Measurements from ENCODE around the gene SOHLH2. TPM values are rescaled to one million over a fixed set of nuclear protein-coding genes. Genes with fewer than 3 reads are reported as not detected.

Gene SOHLH2
- total RNA-seq, 1 donor from 2014 or later: 0.53 TPM

DNA sequence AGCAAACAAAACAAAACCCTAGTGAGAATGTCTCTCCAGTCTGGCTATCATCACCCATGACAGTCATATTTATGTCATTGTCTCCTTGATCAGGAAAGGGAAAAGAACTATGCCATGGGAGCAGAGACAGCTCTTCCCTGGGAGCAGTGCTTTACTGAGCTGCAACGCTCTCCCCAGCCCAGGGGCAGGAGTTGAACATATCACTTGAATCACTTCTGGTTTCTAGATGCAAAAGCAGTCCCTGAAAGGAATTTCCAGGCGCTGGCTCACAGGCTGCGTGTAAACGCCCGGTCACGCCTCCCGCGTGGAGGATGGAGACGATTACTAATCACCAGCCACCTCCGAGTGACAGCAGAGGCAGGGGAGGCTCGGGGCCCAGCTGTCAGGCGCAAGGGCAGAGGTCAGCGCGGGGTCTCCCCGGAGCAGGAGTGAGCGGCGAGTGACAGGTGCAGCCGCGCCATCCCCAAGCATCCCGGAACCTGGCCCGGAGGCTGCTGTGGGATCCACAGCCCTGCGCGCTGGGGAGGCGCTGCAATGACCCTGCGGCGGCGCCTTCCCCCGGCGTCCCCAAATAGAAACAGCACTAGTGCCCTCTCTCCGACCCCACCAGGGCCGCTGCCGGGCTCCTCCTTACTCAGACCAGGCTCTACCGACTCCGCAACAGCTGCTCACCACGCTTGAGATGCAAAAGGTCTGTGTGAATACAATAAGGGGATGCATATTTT is 59.6 kb downstream of the SOHLH2 start:
- TF ChIP-seq, protein P1, sequence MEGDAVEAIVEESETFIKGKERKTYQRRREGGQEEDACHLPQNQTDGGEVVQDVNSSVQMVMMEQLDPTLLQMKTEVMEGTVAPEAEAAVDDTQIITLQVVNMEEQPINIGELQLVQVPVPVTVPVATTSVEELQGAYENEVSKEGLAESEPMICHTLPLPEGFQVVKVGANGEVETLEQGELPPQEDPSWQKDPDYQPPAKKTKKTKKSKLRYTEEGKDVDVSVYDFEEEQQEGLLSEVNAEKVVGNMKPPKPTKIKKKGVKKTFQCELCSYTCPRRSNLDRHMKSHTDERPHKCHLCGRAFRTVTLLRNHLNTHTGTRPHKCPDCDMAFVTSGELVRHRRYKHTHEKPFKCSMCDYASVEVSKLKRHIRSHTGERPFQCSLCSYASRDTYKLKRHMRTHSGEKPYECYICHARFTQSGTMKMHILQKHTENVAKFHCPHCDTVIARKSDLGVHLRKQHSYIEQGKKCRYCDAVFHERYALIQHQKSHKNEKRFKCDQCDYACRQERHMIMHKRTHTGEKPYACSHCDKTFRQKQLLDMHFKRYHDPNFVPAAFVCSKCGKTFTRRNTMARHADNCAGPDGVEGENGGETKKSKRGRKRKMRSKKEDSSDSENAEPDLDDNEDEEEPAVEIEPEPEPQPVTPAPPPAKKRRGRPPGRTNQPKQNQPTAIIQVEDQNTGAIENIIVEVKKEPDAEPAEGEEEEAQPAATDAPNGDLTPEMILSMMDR (IDR thresholded peaks at IDR 0.05; ENCODE audit: insufficient read depth, low read length, severe bottlenecking): no peak
- DNase-seq (ENCODE audit: low read depth) (no peak), FAIRE-seq (no peak)
- H3K27me3 ChIP-seq (ENCODE audit: control insufficient read depth, insufficient read depth, low read length): peaks cover 7% of the 10 kb centered on the region
- no peak overlapping the region for H3K4me3 ChIP-seq (ENCODE audit: low read depth, low read length)
- H3K36me3 ChIP-seq (ENCODE audit: control insufficient read depth, insufficient read depth, low read length): no peaks in the 10 kb centered on the region

DNA sequence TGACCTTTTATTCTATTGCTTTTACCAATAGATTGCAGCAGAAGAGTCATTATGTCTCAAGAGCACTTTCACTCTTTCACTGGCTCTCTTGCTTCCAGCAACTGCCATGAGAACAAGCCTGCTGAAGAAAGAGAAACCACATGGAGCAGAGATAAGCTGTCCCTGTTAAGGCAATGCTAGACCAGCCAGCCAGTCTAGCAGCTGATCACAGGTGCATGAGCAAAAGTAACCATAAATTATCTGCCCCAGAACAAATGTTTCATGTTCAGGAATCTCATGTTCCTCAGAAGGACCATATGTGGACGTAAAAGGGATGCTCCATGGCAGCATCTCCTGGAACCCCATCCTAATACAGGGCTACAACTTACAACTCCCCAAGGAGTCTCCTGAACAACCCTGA is 62.8 kb downstream of the SOHLH2 start:
- no peaks in the 10 kb centered on the region for H3K36me3 ChIP-seq (ENCODE audit: control insufficient read depth, insufficient read depth, low read length)
- no peak overlapping the region for H3K4me3 ChIP-seq (ENCODE audit: low read depth, low read length)
- H3K27me3 ChIP-seq (ENCODE audit: control insufficient read depth, insufficient read depth, low read length): peaks cover 5% of the 10 kb centered on the region
- DNase-seq (ENCODE audit: low read depth) (no peak), FAIRE-seq (no peak)
- TF ChIP-seq, protein P1 (IDR thresholded peaks at IDR 0.05; ENCODE audit: insufficient read depth, low read length, severe bottlenecking): no peak

DNA sequence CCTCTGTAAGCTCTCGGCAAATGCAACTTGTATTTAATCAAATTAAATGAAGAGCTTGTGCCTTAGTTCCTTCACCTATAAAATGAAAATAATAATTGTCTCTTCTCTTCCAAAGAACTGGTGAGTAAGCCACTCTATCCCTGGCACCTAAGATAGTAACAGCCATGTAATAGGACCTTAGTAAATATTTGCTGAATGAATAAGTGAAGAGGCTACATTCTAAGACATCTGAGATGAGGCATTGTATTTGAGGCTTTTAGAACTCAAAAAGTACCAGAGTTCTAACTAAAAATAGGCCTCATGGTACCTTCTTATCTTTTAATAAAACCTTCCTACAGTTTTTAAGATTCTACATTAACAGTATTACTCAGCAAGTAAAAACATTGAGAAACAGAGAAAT is 65.9 kb downstream of the SOHLH2 start:
- TF ChIP-seq, protein P1 (IDR thresholded peaks at IDR 0.05; ENCODE audit: insufficient read depth, low read length, severe bottlenecking): no peak
- no peak overlapping the region for H3K4me3 ChIP-seq (ENCODE audit: low read depth, low read length)
- no peak for FAIRE-seq
- no peaks in the 10 kb centered on the region for H3K36me3 ChIP-seq (ENCODE audit: control insufficient read depth, insufficient read depth, low read length)
- DNase-seq (ENCODE audit: low read depth): peak; percentile 20
- H3K27me3 ChIP-seq (ENCODE audit: control insufficient read depth, insufficient read depth, low read length): no peaks in the 10 kb centered on the region

DNA sequence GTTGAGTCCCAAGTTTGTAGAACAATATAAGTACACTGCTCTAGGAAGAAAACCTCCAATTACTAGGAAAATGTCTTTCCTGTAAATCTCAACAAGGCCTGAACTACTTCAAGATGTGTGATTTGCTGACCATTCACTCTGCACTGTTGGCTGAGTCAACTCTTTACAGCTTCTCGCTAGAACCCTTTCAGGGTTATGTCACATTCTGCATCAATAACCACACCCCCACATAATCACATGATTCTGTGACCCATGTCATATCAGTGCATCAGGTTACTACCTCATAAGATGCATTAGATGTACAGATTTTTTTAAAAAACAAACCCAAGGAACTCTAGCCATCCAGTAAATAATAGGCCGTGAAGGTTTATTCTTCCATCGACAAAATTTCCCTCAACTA is 67.0 kb downstream of the SOHLH2 start:
- no peak for FAIRE-seq
- Histone ChIP-seq H3K27me3 (ENCODE audit: control insufficient read depth, insufficient read depth, low read length) (no peaks in the 10 kb centered on the region), H3K36me3 (ENCODE audit: control insufficient read depth, insufficient read depth, low read length) (no peaks in the 10 kb centered on the region), H3K4me3 (ENCODE audit: low read depth, low read length) (no peak overlapping the region)
- no peak for DNase-seq (ENCODE audit: low read depth)
- TF ChIP-seq, protein P1 (IDR thresholded peaks at IDR 0.05; ENCODE audit: insufficient read depth, low read length, severe bottlenecking): no peak

DNA sequence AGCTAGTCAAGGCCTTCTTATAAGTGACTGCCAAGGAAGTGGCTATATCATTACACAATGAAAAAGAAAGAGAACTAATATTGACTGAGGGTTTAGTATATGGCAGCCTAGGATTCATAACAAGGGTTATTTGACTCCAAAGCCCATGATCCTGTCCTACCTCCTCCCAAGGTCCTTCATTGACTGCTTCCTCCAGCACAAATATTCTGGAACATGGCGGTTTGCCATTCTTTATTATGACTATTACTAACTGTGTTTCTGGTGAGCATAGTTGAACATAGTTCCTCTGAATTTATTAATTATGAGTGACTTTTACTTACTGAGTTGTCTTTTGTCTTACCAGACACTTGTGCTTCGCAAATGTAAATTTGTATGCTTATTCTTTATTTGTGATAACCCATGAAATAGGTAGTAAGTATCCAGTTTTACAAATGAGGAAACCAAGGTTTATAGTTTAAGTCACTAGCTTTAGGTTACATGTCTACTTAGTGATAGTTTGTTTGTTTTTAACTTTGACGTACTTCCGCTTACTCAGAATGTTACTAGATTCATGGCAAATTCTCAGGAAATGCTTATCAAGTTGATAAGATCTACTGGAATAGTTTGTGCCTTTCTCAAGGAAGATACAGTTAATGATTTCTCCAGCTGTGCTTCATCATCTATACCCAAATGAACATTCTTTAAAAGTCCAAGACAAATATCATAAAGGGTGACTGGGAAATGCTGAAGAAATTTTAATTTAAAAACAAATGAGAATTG is 67.7 kb downstream of the SOHLH2 start:
- Histone ChIP-seq H3K4me3 (ENCODE audit: low read depth, low read length) (no peak overlapping the region), H3K36me3 (ENCODE audit: control insufficient read depth, insufficient read depth, low read length) (no peaks in the 10 kb centered on the region), H3K27me3 (ENCODE audit: control insufficient read depth, insufficient read depth, low read length) (no peaks in the 10 kb centered on the region)
- DNase-seq (ENCODE audit: low read depth) (no peak), FAIRE-seq (no peak)
- TF ChIP-seq, protein P1 (IDR thresholded peaks at IDR 0.05; ENCODE audit: insufficient read depth, low read length, severe bottlenecking): no peak

Data from bronchial epithelial cell (primary cell).